Raji (cell line): ENCODE results near the gene DIP2A.

Experiments
- POLR2A ChIP-seq: IDR thresholded peaks from 2 replicates; pipeline ENCODE4 v1.6.1; 2011; ENCODE audit warnings: low read depth, low read length, control low read depth; ENCODE audit not compliant: insufficient read depth

The DIP2A gene

DNA sequence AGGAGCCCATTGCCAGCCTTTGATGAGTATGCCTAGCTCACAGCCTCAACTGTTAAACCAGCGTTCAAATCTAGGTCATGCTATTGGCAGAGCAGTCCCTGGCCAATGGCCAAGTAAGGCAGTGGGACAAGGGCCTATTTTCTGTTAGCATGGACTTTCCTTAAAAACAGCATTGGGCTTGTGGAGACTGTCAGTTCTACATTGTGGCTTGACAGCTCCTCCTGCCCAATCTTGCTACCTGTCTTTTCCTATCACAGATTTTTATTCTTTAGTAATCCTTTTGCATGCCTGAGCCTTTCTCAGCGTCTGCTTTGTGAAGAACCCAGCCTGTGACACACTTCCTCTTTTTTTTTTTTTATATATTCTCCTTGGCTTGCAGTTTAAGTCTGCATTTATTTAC, 56.4 kb downstream of the DIP2A start:
- TF ChIP-seq POLR2A = no peak

DNA sequence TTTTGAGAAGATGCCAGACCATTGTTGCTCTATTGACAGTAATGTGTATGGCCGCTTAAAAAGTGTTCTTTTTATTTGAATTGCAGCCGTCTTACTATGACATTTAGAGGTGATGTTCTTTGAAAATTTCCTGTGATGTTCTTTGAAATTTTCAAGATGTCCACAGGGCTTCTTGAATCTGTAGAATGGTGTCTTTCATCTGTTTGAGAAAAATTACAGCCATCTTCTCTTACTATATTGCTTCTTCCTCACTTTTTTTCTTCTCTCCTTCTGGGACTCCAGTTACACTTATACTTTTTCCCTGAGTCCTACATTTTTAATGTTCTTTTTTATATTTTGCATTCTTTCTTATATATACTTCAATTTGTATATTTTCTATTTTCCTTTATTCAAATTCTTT, 57.4 kb downstream of the DIP2A start:
- TF ChIP-seq POLR2A = no peak

DNA sequence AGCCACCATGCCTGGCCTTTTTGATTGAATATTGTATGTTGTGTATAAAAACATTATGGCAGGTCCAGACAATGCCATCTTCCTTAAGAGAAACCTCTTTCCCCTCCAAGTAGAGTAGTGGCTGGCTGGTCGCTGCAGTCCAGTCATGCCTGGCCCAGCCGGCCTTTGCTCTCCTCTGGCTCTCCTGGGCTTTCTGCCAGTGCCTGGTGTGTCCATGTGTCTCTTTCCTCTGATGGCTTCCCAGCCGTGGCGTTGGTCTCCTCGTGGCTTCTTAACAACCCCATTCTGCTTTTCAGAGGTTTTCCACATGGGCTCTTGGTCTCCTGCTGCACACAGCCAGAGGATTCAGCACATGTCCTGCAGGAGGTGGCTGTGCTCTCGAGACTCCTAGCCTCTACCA, 58.7 kb downstream of the DIP2A start:
- TF ChIP-seq POLR2A = no peak

GRCh38 chr21:46518983-46519583, 60.4 kb downstream of the DIP2A start:
- TF ChIP-seq POLR2A = no peak

DNA sequence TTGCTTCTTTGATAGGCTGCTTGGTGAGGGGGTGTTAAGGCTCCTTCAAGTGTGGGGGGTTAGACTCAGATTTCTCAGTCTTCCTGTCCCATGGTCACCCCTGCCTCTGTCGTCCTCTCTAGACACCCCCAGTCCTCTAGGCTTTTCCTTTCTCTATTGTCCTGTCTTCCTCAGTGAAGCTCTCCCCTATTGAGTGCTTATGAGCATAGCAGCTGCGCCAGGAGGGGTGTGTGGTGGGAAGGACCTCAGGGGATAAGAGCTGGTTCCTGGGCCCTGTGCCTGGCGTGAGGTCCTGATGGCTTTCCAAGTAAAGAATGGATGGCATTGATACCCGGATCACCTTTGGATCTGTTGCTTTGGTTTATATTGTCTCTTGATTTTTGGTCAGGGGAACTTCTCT, 69.1 kb downstream of the DIP2A start:
- no peak for TF ChIP-seq POLR2A

- TF ChIP-seq POLR2A = no peak
These were observed 73.4 kb downstream of the DIP2A start for GRCh38 chr21:46532080-46532479.

DNA sequence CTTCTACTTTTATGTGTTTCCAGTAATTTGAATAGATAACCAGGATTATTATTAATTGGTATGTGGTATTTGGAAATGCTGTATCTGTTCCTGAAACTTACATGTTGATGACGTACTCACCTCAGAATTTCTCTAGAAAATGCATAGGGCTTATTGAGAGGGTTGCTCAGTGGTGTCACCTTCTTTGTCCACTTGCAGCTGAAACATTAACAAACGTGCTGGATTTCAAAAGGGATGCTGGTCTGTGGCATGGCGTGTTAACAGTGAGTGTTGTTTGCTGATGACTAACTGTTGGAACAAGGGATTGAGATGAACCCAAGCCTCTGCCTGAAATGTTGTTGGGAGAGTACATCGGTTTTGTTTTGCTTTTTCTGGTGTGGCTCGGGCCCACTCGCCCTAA, 78.3 kb downstream of the DIP2A start:
- no peak for TF ChIP-seq POLR2A

DNA sequence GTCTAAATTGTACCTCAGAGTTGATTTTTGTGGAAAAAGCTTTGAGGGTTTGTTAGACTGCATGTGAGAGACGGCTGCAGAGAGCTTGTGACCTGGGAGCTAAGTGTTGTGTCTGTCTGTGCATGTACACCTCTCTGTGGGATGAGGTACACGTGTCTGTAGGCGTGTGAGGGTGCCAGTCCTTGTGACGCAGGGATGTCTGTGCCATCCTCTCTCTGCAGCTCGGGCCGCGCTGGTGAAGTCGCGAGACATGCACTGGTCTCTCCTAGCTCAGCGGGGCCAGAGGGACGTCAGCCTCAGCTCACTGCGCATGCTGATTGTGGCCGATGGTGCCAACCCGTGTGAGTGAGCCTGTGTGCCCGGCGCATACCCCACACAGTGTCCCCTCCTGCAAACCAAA, 79.6 kb downstream of the DIP2A start:
- TF ChIP-seq POLR2A = no peak

GRCh38 chr21:46538851-46539666, 80.4 kb downstream of the DIP2A start:
- no peak for TF ChIP-seq POLR2A

- no peak for TF ChIP-seq POLR2A
These were observed 81.5 kb downstream of the DIP2A start for GRCh38 chr21:46540087-46540710.

DNA sequence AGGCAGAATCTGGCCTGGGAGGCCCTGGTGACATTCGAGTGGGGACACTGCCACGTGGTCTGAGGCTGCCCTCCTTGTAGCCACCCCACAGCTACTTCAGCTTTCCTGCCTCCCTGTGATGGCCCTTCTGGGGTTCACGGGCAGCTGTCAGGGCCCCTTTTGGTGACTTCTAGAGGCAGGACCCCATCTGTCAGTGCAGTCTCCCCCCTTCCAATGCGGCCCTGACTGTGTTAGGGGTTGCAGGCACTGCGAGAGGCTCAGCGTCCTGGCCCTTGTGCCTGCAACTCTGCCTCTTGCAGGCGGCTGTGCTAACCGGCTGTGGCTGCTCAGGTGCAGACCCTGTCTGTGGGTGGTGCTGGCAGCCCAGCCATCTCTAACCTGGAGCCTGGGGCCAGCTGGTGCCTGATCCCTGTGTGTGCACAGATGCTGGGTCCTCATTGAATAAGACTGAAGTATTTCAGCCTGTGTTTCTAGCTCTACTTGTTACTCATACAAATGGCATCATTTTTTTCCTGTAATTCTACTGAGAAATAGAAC, 84.0 kb downstream of the DIP2A start:
- TF ChIP-seq POLR2A = no peak

- TF ChIP-seq POLR2A = no peak
These were observed 84.6 kb downstream of the DIP2A start for GRCh38 chr21:46543306-46543705.

GRCh38 chr21:46544003-46544402, 85.3 kb downstream of the DIP2A start:
- no peak for TF ChIP-seq POLR2A

GRCh38 chr21:46544824-46545223, 86.1 kb downstream of the DIP2A start:
- no peak for TF ChIP-seq POLR2A

DNA sequence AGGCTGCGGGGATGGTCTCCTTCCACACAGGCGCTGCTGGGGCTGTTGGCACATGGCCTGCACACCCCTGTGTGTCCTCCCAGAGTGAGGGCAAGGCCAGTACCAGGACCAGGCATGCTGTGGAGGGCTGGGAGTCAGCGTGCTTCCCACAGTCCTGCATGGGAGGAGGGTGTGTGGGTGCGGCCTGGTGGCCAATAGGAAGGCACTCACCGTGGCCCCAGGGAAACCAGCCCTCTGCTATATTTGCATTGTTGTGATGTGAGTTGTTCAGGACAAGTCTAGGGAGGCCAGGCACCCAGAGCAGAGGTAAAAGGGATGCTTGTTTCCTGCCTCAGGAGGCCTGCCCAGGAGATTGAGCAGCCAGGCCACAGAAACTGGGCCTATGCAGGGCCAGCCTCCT, 86.7 kb downstream of the DIP2A start:
- TF ChIP-seq POLR2A = no peak

GRCh38 chr21:46545911-46546310, 87.2 kb downstream of the DIP2A start:
- no peak for TF ChIP-seq POLR2A
